K562 (cell line): ENCODE measurements around the gene FAM241B. TPM values are rescaled to one million over a fixed set of nuclear protein-coding genes. Genes with fewer than 3 reads are reported as not detected.
A peak's percentile ranks its signal among the peaks of the same experiment; 100 is the strongest.

Source experiments
- ATAC-seq: fragments of 200-7000 bp; cut with Tn5 transposase; 3 replicates; pipeline ENCODE4 v1.9.1; 2020; ENCODE audit warnings: moderate library complexity
- BruUV-seq: library from RNA; stranded (reverse); fragments of 400-500 nt; replicated peaks from 2 replicates; lab custom pipeline; 2021; lab: Mats Ljungman, UMichigan
- CTCF ChIA-PET: fragments of 300-600 bp; formaldehyde crosslinking; extraction: SDS; loops from one replicate; lab custom pipeline; 2021; ENCODE audit warnings: low intra/inter-chr PET ratio; lab: Yijun Ruan, JAX
- POLR2A ChIA-PET: fragments of 300-600, 350-650 bp; sonication (Branson Sonifier 250); formaldehyde crosslinking; extraction: SDS; loops from one replicate; lab custom pipeline; 2021; ENCODE audit warnings: antibody characterized with exemption, inconsistent platforms; lab: Yijun Ruan, JAX
- DNase-seq, 4 experiments: peaks; one replicate each; pipeline versions ENCODE4 v3.0.0 to v3.0.0-alpha.2; 2011 to 2018; ENCODE audit warnings: low spot score in 3 of 4, mixed read lengths in 3 of 4; ENCODE audit errors: extremely low read depth in 1 of 4
- FAIRE-seq: peaks from 2 replicates; lab custom pipeline; 2011; peaks lifted over from hg19 to GRCh38; lab: Jason Lieb, UNC
- H2AFZ ChIP-seq: 2 replicates; pipeline ENCODE4 v1.6.0; 2011; ENCODE audit warnings: low read depth, low read length, control low read depth, inconsistent platforms
- H3K27ac ChIP-seq: fragments of 200-600 bp; 3 replicates; pipeline ENCODE4 v1.8.0; 2011; ENCODE audit warnings: low read depth, mild to moderate bottlenecking, control low read depth, inconsistent platforms, low read length, moderate library complexity, mixed read lengths; ENCODE audit errors: extremely low read depth
- H3K27me3 ChIP-seq, 2 experiments: fragments of 300-600 bp in 1 of 2; 2 replicates in 1 of 2; 3 replicates in 1 of 2; pipeline versions ENCODE4 v1.6.0 to v1.8.0; 2011; ENCODE audit warnings: inconsistent platforms in 2 of 2, low read length in 2 of 2, mild to moderate bottlenecking in 1 of 2, mixed read lengths in 1 of 2, moderate library complexity in 1 of 2; ENCODE audit not compliant: control insufficient read depth in 2 of 2, insufficient read depth in 2 of 2
- H3K36me3 ChIP-seq: fragments of 300-600 bp; 3 replicates; pipeline ENCODE4 v1.8.0; 2011; ENCODE audit warnings: mild to moderate bottlenecking, low read length, inconsistent platforms; ENCODE audit not compliant: control insufficient read depth, insufficient read depth
- H3K4me1 ChIP-seq, 2 experiments: fragments of 200-600 bp in 1 of 2; replicated peaks in 1 of 2; 2 replicates in 1 of 2; 3 replicates in 1 of 2; pipeline versions ENCODE4 v1.5.1 to v1.8.0; 2011; ENCODE audit warnings: inconsistent platforms in 2 of 2, low read length in 2 of 2, mild to moderate bottlenecking in 1 of 2, mixed read lengths in 1 of 2, moderate library complexity in 1 of 2; ENCODE audit not compliant: control insufficient read depth in 2 of 2, insufficient read depth in 2 of 2
- H3K4me2 ChIP-seq: 2 replicates; pipeline ENCODE4 v1.6.1; 2011; ENCODE audit warnings: low read length, control low read depth, inconsistent platforms, mixed read lengths; ENCODE audit not compliant: insufficient read depth
- H3K4me3 ChIP-seq: fragments of 200-600 bp; sonication (generic), shearing (Covaris generic); 2 replicates; pipeline ENCODE4 v1.5.1; 2016; ENCODE audit warnings: control low read depth, inconsistent platforms
- H3K79me2 ChIP-seq: fragments of 200-600 bp; 3 replicates; pipeline ENCODE4 v1.8.0; 2011; ENCODE audit warnings: low read length, inconsistent platforms; ENCODE audit not compliant: control insufficient read depth, insufficient read depth
- H3K9ac ChIP-seq, 2 experiments: 2 replicates each; pipeline versions ENCODE4 v1.6.0 to v1.6.1; 2011; ENCODE audit warnings: low read depth in 2 of 2, low read length in 2 of 2, control low read depth in 1 of 2, inconsistent platforms in 1 of 2, mild to moderate bottlenecking in 1 of 2, mixed read lengths in 1 of 2; ENCODE audit not compliant: insufficient read depth in 1 of 2
- H3K9me1 ChIP-seq: one replicate; pipeline ENCODE4 v1.6.0; 2011; ENCODE audit warnings: inconsistent platforms, mild to moderate bottlenecking, low read length, moderate library complexity; ENCODE audit not compliant: control insufficient read depth, insufficient read depth
- H3K9me3 ChIP-seq: replicated peaks from 2 replicates; pipeline ENCODE4 v1.5.1; 2011; ENCODE audit warnings: low read depth, low read length, inconsistent platforms; ENCODE audit not compliant: control insufficient read depth, insufficient read depth
- H4K20me1 ChIP-seq: replicated peaks from 2 replicates; pipeline ENCODE4 v1.6.1; 2011; ENCODE audit warnings: low read length, inconsistent platforms, mixed read lengths; ENCODE audit not compliant: control insufficient read depth, insufficient read depth
- ZBED1 ChIP-seq: IDR thresholded peaks from 2 replicates; pipeline ENCODE4 v1.6.1; 2014
- WGBS: fragments of 100-300 bp; shearing (Covaris generic); methylation state at CpG from one replicate; pipeline ENCODE4 v1.1.6; 2016; ENCODE audit warnings: low coverage, mixed read lengths; ENCODE audit not compliant: insufficient coverage; ENCODE audit errors: missing lambda C conversion rate; 5-methylcytosine and 5-hydroxymethylcytosine counted together
- in situ Hi-C: fragments of 300-500 bp; cut with MboI; formaldehyde crosslinking; loops from 4 replicates; pipeline ENCODE4 v1.15.0; 2018; ENCODE audit warnings: inconsistent platforms, mixed read lengths
- intact Hi-C: fragments of 100-400 bp; cut with micrococcal nuclease; formaldehyde crosslinking; loops from 2 replicates; pipeline ENCODE4 v1.14.2; 2022
- polyA plus RNA-seq, 8 experiments: library from polyadenylated mRNA; depleted of rRNA in 4 of 8; stranded (reverse) in 5 of 8; unstranded in 3 of 8; fragments of >200 nt; fragmentation: Nextera tagmentation in 2 of 8; fragmentation: Illumina TruSeq in 1 of 8; extraction: Ambion mirVana in 2 of 8; extraction: Trizol in 1 of 8; gene quantifications; 2 replicates each; pipeline versions ENCODE4 v1.2.1 to v1.2.3, GENCODE V29; 2011 to 2014; ENCODE audit warnings: inconsistent platforms in 1 of 8, missing spikeins in 1 of 8
- total RNA-seq, 7 experiments: library from RNA; depleted of rRNA in 6 of 7; stranded (reverse); fragments of >200 nt in 6 of 7; fragmentation: Illumina TruSeq in 2 of 7; extraction: Trizol in 2 of 7; gene quantifications; 2 replicates each; pipeline versions ENCODE4 v1.2.1 to v1.2.3, GENCODE V29; 2011 to 2021; ENCODE audit warnings: low replicate concordance in 1 of 7
- TF ChIP-seq, protein P1 (sequence below), 2 experiments: fragments of 450-650 bp in 1 of 2; sonication (generic) in 1 of 2; formaldehyde crosslinking; conservative IDR thresholded peaks; 2 replicates each; pipeline versions ENCODE4 v1.4.0 to v1.8.1; 2020 to 2022; ENCODE audit warnings: mild to moderate bottlenecking in 1 of 2, missing genetic modification reagents in 1 of 2

Gene FAM241B
- total and polyA plus RNA-seq, 9 of the 15 experiments (the other 6 are each of a cell fraction or from before 2014, with no cell fraction given), result 1.9 to 11.1 (median 3.0) TPM

DNA sequence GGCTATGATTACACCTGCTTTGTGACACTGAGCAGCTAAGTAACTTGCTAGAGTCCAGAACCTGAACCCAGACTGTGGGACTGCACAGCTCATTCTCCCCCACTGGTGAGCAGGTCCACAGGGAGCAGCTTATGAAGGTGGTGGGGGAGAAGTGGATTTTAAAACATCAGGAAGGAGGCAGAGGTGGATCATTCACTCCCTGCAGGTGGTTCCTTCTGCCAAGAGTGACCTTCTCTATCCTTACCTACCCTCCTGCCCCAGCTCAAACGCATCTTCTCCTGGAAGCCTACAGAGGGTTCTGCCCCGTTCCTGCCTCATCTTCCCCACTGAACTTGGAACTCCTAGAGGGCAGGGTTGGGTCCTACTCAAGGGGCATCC lies 539 bp upstream of the FAM241B start:
- peak overlapping the region; percentile 62 for H2AFZ ChIP-seq

More for the DNA sequence above, 539 bp upstream of the FAM241B start:
- in situ Hi-C loops, result loop anchor here (25.0 kb wide), 1 partner anchor 392 kb away; no protein-coding TSS in a partner anchor
- WGBS, result 56% methylated on average over 2 of the region's 2 CpGs
- H4K20me1 ChIP-seq, result no peaks in the 10 kb centered on the region
- no peak for TF ChIP-seq ZBED1
- TF ChIP-seq, protein P1, sequence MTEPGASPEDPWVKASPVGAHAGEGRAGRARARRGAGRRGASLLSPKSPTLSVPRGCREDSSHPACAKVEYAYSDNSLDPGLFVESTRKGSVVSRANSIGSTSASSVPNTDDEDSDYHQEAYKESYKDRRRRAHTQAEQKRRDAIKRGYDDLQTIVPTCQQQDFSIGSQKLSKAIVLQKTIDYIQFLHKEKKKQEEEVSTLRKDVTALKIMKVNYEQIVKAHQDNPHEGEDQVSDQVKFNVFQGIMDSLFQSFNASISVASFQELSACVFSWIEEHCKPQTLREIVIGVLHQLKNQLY (CRISPR knock-in tag; conservative IDR thresholded peaks at IDR 0.05), result no peak
- TF ChIP-seq, all 486 proteins: peak for 0
- Histone ChIP-seq H3K9me1 (no peaks in the 10 kb centered on the region), H3K4me3 (peak overlapping the region; percentile 58; the same call in 1 of the 2 replicates), H3K4me1 (peaks cover 4 to 12% of the 10 kb centered on the region in 2 experiments; a peak in 3 of 5 replicates), H3K36me3 (peaks cover 3% of the 10 kb centered on the region; the same call in 1 of the 3 replicates), H3K79me2 (no peaks in the 10 kb centered on the region), H3K4me2 (peak overlapping the region; percentile 23; the same call in 1 of the 2 replicates), H3K27ac (no peak overlapping the region), H3K27me3 (no peaks in the 10 kb centered on the region; a peak in 1 of 5 replicates), H3K9me3 (no peaks in the 10 kb centered on the region), H3K9ac (no peak overlapping the region)
- ATAC-seq (no peak), DNase-seq (peak in 1 of 4 experiments; percentile 9), FAIRE-seq (no peak)
- CTCF ChIA-PET, result interaction anchor here (0.9 to 1.4 kb wide), 3 partner anchors 9 to 14 kb away, joined by 3 to 7 read pairs (median 5); no protein-coding TSS in a partner anchor
- BruUV-seq, result no TSS peak
- intact Hi-C loops, result no loop called here
- POLR2A ChIA-PET, result interaction anchor here (1.0 kb wide), 1 partner anchor 10 kb away, joined by 3 read pairs; no protein-coding TSS in a partner anchor
